ENCODE measurements around the gene ELAVL3.

The ELAVL3 gene

GRCh38 chr19:11483366-11484111 is 2.7 kb upstream of the ELAVL3 start:
- H3K9me3 ChIP-seq (ENCODE audit: control insufficient read depth, low read length) = no peaks in the 10 kb centered on the region
- peaks cover 3% of the 10 kb centered on the region for H3K4me1 ChIP-seq
- no peaks in the 10 kb centered on the region for H3K36me3 ChIP-seq (ENCODE audit: control insufficient read depth, insufficient read depth, low read length)
- H3K27me3 ChIP-seq (ENCODE audit: control insufficient read depth, insufficient read depth, low read length) = no peaks in the 10 kb centered on the region
- no peak overlapping the region for H3K4me3 ChIP-seq (ENCODE audit: low read depth, low read length)
- no peak overlapping the region for H2AFZ ChIP-seq
- H3K79me2 ChIP-seq = no peaks in the 10 kb centered on the region
- H3K9ac ChIP-seq = no peak overlapping the region
- H3K27ac ChIP-seq = no peak overlapping the region
- TF ChIP-seq, protein P1, sequence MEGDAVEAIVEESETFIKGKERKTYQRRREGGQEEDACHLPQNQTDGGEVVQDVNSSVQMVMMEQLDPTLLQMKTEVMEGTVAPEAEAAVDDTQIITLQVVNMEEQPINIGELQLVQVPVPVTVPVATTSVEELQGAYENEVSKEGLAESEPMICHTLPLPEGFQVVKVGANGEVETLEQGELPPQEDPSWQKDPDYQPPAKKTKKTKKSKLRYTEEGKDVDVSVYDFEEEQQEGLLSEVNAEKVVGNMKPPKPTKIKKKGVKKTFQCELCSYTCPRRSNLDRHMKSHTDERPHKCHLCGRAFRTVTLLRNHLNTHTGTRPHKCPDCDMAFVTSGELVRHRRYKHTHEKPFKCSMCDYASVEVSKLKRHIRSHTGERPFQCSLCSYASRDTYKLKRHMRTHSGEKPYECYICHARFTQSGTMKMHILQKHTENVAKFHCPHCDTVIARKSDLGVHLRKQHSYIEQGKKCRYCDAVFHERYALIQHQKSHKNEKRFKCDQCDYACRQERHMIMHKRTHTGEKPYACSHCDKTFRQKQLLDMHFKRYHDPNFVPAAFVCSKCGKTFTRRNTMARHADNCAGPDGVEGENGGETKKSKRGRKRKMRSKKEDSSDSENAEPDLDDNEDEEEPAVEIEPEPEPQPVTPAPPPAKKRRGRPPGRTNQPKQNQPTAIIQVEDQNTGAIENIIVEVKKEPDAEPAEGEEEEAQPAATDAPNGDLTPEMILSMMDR (IDR thresholded peaks at IDR 0.05) = no peak
- H3K4me2 ChIP-seq (ENCODE audit: low read length) = no peak overlapping the region

DNA sequence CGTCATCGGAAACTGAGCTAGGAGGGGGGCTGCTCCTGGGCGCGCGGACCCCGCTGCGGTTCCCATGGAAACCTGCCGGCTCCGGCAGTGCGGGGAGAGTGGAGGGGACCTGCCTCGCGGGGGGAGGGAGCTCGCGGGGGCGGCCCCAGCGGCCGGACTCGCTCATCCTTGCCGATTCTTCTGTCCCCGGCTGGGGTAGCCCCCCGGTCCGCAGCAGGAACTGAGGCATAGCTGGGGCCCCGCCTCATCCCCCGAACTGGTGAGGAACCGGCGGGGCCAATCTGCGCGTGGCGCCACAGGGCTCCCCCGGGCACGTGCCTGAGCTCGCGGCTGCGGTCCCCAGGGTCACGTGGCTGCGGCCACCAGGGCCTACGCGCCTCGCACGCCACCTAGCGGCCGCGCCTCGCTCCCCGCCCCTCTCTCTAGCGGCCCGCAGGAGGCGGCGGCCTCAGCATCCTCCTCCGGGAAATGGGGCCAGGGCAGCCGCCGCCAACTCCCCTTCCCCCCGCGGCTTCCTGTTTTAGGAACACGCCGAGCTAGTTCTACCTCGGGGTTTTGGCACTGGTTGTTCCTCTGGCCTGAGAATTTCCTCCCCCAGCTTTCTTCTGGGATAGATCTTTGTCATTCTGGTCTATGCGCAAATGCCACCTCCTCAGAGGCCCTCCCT is 1.7 kb upstream of the ELAVL3 start:
- Histone ChIP-seq H3K36me3 (ENCODE audit: control insufficient read depth, insufficient read depth, low read length) (no peaks in the 10 kb centered on the region), H3K27ac (no peak overlapping the region), H3K27me3 (ENCODE audit: control insufficient read depth, insufficient read depth, low read length) (no peaks in the 10 kb centered on the region), H3K4me2 (ENCODE audit: low read length) (peak overlapping the region; percentile 48), H3K4me1 (peaks cover 3% of the 10 kb centered on the region), H3K9ac (no peak overlapping the region), H3K79me2 (no peaks in the 10 kb centered on the region), H3K4me3 (ENCODE audit: low read depth, low read length) (peak overlapping the region; percentile 44), H3K9me3 (ENCODE audit: control insufficient read depth, low read length) (no peaks in the 10 kb centered on the region), H2AFZ (peak overlapping the region; percentile 40)
- TF ChIP-seq, protein P1 (IDR thresholded peaks at IDR 0.05) = peak; percentile 96

DNA sequence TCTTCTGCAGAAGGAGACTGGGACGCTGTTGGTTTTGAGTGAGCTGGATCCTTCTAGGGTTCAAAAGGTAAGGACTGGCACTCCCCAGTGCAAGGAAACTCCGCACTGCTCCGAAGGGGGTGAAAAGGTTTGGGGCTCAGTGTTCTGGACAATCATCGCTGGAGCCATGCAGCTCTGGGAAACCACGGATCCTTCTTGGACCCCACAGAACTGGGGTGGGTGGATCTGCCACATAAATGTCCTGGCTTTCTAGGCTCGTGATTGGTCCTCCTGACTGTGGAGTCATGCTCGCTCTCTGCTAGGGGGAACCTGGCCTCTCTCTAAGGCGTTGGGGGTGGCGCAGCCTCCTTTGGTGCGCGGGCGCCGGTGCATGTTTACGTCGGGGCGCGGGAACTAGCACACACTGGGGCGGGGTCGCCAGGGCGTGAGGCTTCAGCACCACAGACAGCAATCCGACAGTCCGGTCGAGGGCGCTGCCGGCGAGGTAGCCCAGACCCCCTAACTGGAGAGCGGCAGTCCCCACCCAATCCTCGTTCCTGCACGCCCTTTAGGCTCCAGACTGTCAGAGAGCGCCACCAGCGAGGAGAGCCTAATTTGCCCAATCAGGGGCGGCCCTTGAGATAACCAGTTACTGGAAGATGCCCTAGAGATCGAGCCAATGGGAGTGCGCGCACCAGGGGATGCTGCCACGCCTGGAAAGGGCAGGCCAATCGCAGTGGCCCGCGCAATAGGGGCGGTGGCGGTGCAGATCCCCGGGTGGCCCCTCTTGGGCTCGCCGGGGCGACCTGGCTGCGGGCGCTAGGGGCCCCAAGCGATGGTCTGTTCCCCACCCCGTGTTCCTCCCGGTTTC is 913 bp upstream of the ELAVL3 start:
- H3K9me3 ChIP-seq (ENCODE audit: control insufficient read depth, low read length) = no peaks in the 10 kb centered on the region
- H3K4me3 ChIP-seq (ENCODE audit: low read depth, low read length) = peak overlapping the region; percentile 44
- H3K27me3 ChIP-seq (ENCODE audit: control insufficient read depth, insufficient read depth, low read length) = no peaks in the 10 kb centered on the region
- peak overlapping the region; percentile 48 for H3K4me2 ChIP-seq (ENCODE audit: low read length)
- peaks cover 3% of the 10 kb centered on the region for H3K4me1 ChIP-seq
- H3K27ac ChIP-seq = no peak overlapping the region
- no peaks in the 10 kb centered on the region for H3K36me3 ChIP-seq (ENCODE audit: control insufficient read depth, insufficient read depth, low read length)
- no peaks in the 10 kb centered on the region for H3K79me2 ChIP-seq
- no peak overlapping the region for H3K9ac ChIP-seq
- peak overlapping the region; percentile 40 for H2AFZ ChIP-seq
- TF ChIP-seq, protein P1 (IDR thresholded peaks at IDR 0.05) = no peak

- H3K4me2 ChIP-seq (ENCODE audit: low read length) = no peak overlapping the region
These were observed 740 bp downstream of the ELAVL3 start for GRCh38 chr19:11479898-11480714.

More at GRCh38 chr19:11479898-11480714, 740 bp downstream of the ELAVL3 start:
- Histone ChIP-seq H3K9me3 (ENCODE audit: control insufficient read depth, low read length) (no peaks in the 10 kb centered on the region), H2AFZ (peak overlapping the region; percentile 42), H3K36me3 (ENCODE audit: control insufficient read depth, insufficient read depth, low read length) (no peaks in the 10 kb centered on the region), H3K27ac (no peak overlapping the region), H3K27me3 (ENCODE audit: control insufficient read depth, insufficient read depth, low read length) (no peaks in the 10 kb centered on the region), H3K4me1 (peaks cover 3% of the 10 kb centered on the region), H3K9ac (no peak overlapping the region), H3K79me2 (no peaks in the 10 kb centered on the region), H3K4me3 (ENCODE audit: low read depth, low read length) (no peak overlapping the region)
- TF ChIP-seq, protein P1 (IDR thresholded peaks at IDR 0.05) = no peak

All from parathyroid adenoma (tissue), 2 donors.